ENCODE measurements around the gene SKP1. TPM values are rescaled to one million over a fixed set of nuclear protein-coding genes. Genes with fewer than 3 reads are reported as not detected.

Gene SKP1
- total RNA-seq, 1 donor = 145 TPM

DNA sequence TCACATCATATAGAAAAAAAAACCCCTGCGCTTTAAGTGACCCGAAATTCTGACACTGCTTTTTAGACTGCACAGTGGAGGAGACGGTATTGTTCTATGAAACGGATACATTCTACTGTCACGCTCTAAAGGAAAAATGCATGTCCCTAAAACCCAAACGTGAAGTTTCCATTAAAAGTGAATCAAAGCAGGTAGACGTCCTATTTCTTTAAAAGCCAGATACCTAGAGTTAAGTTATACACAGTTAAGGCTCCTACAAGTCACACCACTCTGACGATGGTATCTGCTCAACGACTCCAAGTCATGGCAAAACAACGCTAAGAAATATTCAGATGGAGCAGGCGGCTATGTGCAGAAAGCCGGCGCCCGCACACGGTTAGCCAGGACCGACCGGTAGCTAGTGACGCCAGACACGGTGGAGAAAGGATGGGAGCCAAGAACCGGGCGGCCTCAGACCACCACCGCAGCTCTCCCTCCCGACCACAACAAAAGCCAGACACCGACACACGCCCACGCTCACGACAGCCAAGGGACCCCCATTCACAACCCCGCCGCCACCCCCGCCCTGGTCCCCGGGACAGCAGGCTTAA lies 734 bp downstream of the SKP1 start:
- peak overlapping the region; percentile 97 for H3K27ac ChIP-seq (ENCODE audit: low read depth, low read length)
- peaks cover 29% of the 10 kb centered on the region for H3K36me3 ChIP-seq (ENCODE audit: insufficient read depth, low read length)
- H3K4me2 ChIP-seq (ENCODE audit: insufficient read depth, low read length) = peak overlapping the region; percentile 99
- H3K79me2 ChIP-seq (ENCODE audit: insufficient read depth, low read length) = peaks cover 59% of the 10 kb centered on the region
- DNase-seq (ENCODE audit: insufficient read length, low spot score, missing footprints) = no peak
- H2AFZ ChIP-seq (ENCODE audit: low read length) = no peak overlapping the region
- H4K20me1 ChIP-seq (ENCODE audit: insufficient read depth, low read length) = peaks cover 48% of the 10 kb centered on the region
- no peak for TF ChIP-seq CTCF (IDR thresholded peaks at IDR 0.05; ENCODE audit: extremely low read depth, low read depth, low read length)
- H3K4me3 ChIP-seq (ENCODE audit: insufficient read depth, low read length) = peak overlapping the region; percentile 96
- H3K9me3 ChIP-seq (ENCODE audit: low read depth, low read length) = no peaks in the 10 kb centered on the region
- no peaks in the 10 kb centered on the region for H3K27me3 ChIP-seq (ENCODE audit: insufficient read depth, low read length)
- peaks cover 26% of the 10 kb centered on the region for H3K4me1 ChIP-seq (ENCODE audit: insufficient read depth, low read length)

DNA sequence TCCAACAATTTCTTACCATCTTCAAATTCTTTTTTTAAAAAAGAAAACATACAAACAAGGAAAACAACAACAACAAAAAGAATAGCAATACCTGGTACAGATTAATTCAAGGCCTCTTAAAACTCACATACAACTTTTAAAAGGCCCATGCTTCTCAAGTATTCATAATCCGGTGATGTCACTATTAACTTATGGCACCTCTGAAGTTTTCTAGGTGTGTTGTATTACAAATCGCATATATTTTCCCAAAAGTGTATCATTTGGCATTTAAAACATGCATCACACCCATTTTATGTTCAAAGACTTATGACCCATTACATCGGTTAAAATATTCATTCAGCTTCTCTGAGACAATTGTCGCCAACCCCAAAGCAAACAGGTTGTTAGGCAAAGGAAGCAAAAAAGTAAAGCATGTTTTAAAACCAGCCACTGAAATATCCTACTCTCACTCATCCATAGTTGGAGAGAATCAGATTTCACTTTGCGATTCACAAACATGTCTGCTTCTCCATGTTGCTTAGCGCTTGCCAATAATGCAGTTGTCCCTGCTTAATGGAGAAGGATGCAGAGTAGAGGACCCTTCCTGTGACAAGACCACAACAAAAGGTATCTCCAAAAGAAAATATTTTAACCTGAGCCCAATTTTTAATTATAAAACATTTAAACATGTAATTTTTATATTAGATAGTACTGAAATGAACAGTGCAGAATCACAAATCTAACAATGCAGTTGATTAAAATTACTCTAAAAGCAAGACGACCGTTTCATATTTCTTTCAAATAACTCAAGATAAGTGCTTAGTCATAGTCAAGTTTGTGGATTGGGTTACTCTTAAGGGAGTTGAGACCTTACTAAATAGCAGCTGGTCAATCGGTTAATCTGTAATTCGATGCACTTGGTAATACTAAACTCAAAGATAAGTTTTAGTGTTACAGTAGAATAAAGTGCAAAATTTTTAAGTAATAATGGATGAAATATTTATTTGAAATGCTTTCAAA lies 1.6 kb downstream of the SKP1 start:
- H3K36me3 ChIP-seq (ENCODE audit: insufficient read depth, low read length) = peaks cover 38% of the 10 kb centered on the region
- H3K9me3 ChIP-seq (ENCODE audit: low read depth, low read length) = no peaks in the 10 kb centered on the region
- peaks cover 68% of the 10 kb centered on the region for H3K79me2 ChIP-seq (ENCODE audit: insufficient read depth, low read length)
- peak overlapping the region; percentile 99 for H3K4me2 ChIP-seq (ENCODE audit: insufficient read depth, low read length)
- H3K4me3 ChIP-seq (ENCODE audit: insufficient read depth, low read length) = peak overlapping the region; percentile 96
- H4K20me1 ChIP-seq (ENCODE audit: insufficient read depth, low read length) = peaks cover 56% of the 10 kb centered on the region
- no peak overlapping the region for H2AFZ ChIP-seq (ENCODE audit: low read length)
- H3K4me1 ChIP-seq (ENCODE audit: insufficient read depth, low read length) = peaks cover 26% of the 10 kb centered on the region
- DNase-seq (ENCODE audit: insufficient read length, low spot score, missing footprints) = no peak
- TF ChIP-seq CTCF (IDR thresholded peaks at IDR 0.05; ENCODE audit: extremely low read depth, low read depth, low read length) = no peak
- peak overlapping the region; percentile 97 for H3K27ac ChIP-seq (ENCODE audit: low read depth, low read length)
- H3K27me3 ChIP-seq (ENCODE audit: insufficient read depth, low read length) = no peaks in the 10 kb centered on the region

DNA sequence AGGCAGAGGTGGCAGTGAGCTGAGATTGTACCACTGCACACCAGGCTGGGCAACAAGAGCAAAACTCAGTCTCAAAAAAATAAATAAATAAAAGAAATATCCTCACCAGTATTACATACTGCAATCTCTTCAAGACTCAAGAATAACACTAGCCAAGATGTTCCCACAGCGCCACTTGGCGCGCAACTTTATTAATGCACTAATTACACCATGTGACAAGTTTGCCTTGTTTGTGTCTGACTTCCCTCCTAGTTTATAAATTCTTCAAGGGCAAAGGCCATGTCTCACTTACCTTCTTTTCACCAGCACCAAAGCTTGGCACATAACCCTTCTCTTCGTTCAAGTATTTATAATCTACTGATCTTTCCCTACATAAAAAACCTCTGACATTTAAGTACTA lies 4.8 kb downstream of the SKP1 start:
- H2AFZ ChIP-seq (ENCODE audit: low read length) = no peak overlapping the region
- peaks cover 78% of the 10 kb centered on the region for H4K20me1 ChIP-seq (ENCODE audit: insufficient read depth, low read length)
- DNase-seq (ENCODE audit: insufficient read length, low spot score, missing footprints) = no peak
- H3K27me3 ChIP-seq (ENCODE audit: insufficient read depth, low read length) = no peaks in the 10 kb centered on the region
- no peaks in the 10 kb centered on the region for H3K9me3 ChIP-seq (ENCODE audit: low read depth, low read length)
- peak overlapping the region; percentile 33 for H3K27ac ChIP-seq (ENCODE audit: low read depth, low read length)
- peaks cover 62% of the 10 kb centered on the region for H3K36me3 ChIP-seq (ENCODE audit: insufficient read depth, low read length)
- no peak overlapping the region for H3K4me3 ChIP-seq (ENCODE audit: insufficient read depth, low read length)
- H3K4me1 ChIP-seq (ENCODE audit: insufficient read depth, low read length) = peaks cover 18% of the 10 kb centered on the region
- peaks cover 93% of the 10 kb centered on the region for H3K79me2 ChIP-seq (ENCODE audit: insufficient read depth, low read length)
- H3K4me2 ChIP-seq (ENCODE audit: insufficient read depth, low read length) = no peak overlapping the region
- TF ChIP-seq CTCF (IDR thresholded peaks at IDR 0.05; ENCODE audit: extremely low read depth, low read depth, low read length) = no peak

- DNase-seq (ENCODE audit: insufficient read length, low spot score, missing footprints) = no peak
- peaks cover 89% of the 10 kb centered on the region for H3K36me3 ChIP-seq (ENCODE audit: insufficient read depth, low read length)
- peaks cover 70% of the 10 kb centered on the region for H3K79me2 ChIP-seq (ENCODE audit: insufficient read depth, low read length)
- no peak overlapping the region for H3K4me3 ChIP-seq (ENCODE audit: insufficient read depth, low read length)
- peaks cover 2% of the 10 kb centered on the region for H3K9me3 ChIP-seq (ENCODE audit: low read depth, low read length)
- no peak overlapping the region for H3K27ac ChIP-seq (ENCODE audit: low read depth, low read length)
- H3K4me2 ChIP-seq (ENCODE audit: insufficient read depth, low read length) = no peak overlapping the region
- peaks cover 25% of the 10 kb centered on the region for H4K20me1 ChIP-seq (ENCODE audit: insufficient read depth, low read length)
- no peaks in the 10 kb centered on the region for H3K4me1 ChIP-seq (ENCODE audit: insufficient read depth, low read length)
- H3K27me3 ChIP-seq (ENCODE audit: insufficient read depth, low read length) = no peaks in the 10 kb centered on the region
- no peak overlapping the region for H2AFZ ChIP-seq (ENCODE audit: low read length)
- TF ChIP-seq CTCF (IDR thresholded peaks at IDR 0.05; ENCODE audit: extremely low read depth, low read depth, low read length) = no peak
These were observed 14.2 kb downstream of the SKP1 start for GRCh38 chr5:134162592-134162991.
